Vein endothelial cell (primary cell): Measurements from ENCODE around the gene MPV17. TPM values are rescaled to one million over a fixed set of nuclear protein-coding genes. Genes with fewer than 3 reads are reported as not detected.

ENCODE experiments used
- total RNA-seq: library from RNA; depleted of rRNA; stranded (reverse); fragments of >200 nt; gene quantifications from 2 replicates; pipeline ENCODE4 v1.2.3, GENCODE V29; 2012

Gene MPV17, protein sequence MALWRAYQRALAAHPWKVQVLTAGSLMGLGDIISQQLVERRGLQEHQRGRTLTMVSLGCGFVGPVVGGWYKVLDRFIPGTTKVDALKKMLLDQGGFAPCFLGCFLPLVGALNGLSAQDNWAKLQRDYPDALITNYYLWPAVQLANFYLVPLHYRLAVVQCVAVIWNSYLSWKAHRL
- total RNA-seq = 75.0 and 79.4 TPM in 2 replicates

DNA sequence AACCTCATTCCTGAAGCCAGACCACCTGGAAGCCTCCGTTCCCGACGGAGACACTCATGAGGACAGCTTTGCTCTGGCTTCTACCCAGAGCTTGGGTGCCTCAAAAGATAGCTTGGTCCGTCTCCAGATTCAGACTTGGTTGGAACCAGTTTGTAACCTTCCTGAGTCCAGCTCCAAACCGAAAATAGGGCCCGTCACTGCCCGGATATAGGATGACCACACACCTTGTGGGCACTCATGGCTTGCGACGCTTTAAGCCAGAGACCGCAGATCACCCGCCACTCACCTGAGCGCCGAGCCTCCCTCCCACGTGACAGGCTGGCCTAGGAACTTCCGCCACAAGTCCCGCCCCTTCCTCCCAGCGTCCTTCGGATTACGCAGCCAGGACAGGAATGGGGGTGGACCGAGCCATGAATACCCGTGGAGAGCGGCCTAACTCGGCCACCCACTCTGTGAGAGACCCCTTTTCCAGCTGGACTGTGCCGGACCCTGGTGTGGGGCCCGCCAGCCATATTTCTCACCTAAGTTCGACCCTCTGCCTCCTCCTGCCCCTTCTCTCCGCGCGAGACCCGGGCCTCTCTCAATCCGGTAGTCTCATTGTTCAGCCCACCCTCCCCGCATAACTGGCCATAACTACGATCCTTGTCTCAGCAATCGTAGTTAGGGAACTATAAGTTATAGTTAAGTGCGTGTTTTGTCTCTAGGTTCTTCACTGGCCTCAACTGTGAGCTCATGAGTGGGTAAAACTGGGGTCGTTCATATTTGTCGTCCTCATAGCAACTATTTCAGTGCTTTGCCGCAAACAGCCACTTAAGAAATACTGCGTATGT lies at the start of gene MPV17:
Gene MPV17 (minus strand): TSS at position 332 of the 830 bp plus-strand sequence. CDS start 580 bp downstream, outside the sequence.

DNA sequence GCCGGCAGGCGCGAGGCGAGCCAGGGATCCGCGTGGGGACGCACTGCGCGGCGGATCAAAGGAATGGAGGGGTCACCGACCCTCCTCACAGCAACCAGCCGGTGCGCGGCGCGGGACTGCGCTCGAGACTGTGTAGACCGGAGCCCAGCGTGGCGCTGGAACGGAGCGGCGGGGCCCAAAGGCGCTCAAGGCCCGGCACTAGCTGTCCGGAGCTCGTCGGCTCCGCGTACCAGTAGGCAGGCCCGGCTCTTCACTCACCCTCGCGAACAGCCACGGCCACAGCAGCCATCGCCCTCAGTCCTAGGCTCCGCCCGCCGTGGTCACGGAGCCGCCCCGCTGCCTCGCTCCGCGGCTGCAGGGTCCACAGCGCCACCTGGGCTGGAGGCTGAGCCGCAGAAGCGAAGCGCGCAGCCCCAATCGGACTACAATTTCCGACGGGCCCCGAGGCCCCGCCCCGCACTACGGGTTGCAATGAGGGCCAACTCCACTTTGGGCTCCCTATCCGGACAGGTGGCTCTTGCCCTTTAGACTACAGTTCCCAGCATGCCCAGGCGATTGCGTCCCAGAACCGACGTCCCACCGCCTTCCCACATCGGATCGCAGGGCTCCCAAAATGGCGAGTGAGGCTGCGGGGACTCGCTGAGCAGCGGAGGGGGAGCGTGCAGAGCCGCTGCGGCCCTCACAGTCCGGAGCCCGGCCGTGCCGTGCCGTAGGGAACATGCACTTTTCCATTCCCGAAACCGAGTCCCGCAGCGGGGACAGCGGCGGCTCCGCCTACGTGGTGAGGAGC lies 47.3 kb upstream of the MPV17 start, which contains the start of the genes EIF2B4 and SNX17:
Gene EIF2B4 (minus strand): TSS at position 313 of the 790 bp plus-strand sequence. CDS start 24 bp downstream, at position 289.
Gene SNX17 (plus strand): TSS at position 591 of the 790 bp plus-strand sequence. CDS start 128 bp downstream, at position 719.

DNA sequence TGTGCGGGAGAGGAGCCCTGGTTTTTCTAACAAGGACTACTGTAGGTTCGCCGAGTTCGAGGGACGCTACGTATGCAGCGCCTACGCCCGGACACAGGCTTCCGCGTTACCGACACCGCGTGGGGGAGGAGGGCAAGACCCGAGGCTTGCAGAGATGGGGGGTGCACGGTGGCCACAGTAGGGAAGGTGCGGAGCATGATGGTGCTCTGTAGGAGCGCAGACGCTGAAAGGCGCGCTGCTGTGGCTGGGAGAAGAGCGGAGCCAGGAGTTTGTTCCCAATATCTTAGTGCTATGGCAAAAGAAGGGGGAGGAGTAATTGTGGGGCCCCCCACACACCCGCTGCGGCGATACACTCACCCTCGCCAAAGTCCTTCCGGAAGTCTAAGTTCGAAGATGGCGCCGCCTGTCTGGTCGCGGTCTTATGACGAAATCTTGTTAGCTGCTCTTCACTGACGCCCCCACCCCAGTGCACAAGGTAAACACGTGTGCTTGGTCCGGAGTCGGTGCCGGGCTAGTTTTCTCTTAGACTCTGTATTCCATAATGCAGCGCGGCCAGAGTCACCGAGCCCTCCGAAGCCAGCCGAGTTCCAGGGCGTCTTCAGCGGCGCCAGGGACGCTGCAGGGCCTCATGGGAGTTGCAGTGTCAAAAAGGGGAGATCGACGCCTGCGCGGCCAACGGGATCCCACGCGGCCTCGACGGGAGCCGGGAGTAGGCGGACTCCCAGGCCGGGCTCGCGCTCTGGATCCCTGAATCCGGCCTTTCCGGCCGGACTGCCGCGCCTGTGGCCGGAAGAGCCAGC lies 33.7 kb upstream of the MPV17 start, which contains the start of gene GTF3C2:
Gene GTF3C2 (minus strand): TSS at position 383 of the 800 bp plus-strand sequence. CDS start 13,210 bp downstream, outside the sequence.

DNA sequence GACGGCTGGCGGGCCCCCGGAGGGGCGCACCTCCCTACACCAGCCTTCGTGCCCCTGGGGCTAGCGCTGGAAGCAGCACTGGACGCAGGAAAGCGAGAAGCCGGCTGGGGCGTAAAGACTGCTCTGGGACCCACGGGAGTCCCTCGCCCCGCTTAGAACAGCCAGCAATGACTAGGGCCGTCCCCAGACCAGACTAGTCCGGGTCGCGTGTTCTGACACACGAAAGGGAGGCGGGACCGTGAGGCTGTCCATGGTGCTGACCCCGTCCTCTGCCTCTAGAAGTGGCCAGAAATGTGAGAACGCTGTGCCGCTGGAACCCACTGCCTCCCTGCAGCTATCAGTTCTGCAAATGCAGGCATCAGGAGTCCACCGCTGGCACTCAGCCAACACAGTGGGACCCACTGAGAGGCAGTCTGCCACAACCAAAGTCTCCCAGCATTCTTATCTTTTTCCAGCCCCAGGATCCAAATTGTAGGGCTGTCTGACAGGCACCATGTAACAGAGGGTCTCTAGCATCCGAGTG lies 14.5 kb downstream of the MPV17 start, which contains the start of gene UCN:
Gene UCN (minus strand): TSS at position 87 of the 523 bp plus-strand sequence. CDS start 550 bp downstream, outside the sequence.

DNA sequence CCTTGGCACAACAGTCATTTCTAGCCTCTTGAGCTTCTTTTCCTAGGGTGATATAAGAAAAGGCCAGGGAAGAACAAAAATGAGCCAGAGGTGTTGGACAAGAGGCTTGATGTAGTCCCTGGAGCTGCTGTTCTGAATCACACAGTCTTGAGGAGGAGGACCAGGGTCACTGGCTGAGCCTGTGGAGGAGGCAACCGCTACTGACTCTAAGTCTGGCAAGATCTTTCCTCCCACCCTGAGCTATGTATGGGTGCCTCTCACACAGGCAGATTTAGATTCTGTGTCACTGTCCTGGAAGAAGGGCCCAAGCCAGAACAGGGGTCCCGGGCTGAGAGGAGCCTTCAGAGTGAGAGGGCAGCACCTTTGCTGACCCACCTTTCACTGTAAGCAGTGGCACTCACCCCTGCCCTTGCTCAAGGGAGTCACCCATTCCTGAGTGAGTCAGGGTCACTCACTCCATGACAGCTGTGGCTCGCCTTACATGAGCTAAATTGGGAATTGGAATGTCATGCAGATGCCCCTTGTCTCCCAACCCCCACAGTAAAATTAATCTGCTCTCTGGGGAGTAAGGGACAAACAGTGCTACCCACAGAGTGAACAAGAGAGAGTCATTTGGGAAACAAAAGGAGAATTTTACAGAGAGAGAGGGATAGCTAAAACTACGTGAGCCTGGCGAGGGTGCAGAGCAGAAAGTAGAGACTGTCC lies 40.9 kb downstream of the MPV17 start, which contains the start of gene TRIM54:
Gene TRIM54 (plus strand): TSS at position 575 of the 705 bp plus-strand sequence. CDS start 303 bp downstream, outside the sequence.

DNA sequence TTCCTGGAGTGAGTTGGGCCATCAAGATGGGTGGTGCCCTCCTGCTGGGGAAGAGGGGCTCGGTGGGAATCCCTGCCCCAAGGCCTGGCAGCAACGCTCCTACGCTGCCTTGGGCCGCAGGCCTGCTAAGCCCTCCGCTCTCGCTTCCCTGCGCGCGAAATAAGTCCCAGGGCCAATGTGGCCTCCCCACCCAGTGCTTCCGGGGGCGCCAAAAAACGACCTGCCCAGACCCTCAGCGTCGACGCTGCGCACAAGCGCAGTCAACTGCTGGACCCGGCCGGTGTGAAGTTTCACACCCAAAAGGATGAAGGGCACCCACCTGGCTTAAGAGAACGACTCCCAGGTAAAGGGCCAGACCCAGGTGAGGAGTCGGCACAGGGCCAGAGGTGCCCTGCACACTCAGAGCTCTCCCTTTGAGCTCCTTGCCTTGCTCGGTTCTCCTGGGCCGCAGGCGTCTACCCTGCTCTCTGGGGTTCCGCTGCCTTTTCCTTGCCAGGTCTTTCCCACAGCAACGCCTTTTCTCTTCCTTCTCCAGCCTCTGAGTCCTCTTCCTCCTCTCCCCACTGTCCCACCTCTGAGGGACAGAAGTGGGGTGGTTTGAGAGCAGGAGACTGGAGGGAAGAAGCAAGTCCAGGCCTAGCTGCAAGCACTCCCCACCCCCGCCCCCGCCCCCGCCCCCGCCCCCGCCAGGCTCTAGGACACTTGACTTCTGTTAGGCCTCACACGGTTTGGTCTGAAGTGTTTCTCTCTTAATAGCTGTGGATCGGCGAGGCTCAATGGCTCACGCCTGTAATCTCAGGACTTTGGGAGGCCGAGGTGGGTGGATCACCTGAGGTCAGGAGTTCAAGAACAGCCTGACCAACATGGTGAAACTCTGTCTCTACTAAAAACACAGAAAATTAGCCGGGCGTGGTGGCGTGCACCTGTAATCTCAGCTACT lies 47.4 kb downstream of the MPV17 start, which contains the start of gene DNAJC5G:
Gene DNAJC5G (plus strand): TSS at position 223 of the 940 bp plus-strand sequence. CDS start 1,296 bp downstream, outside the sequence.

DNA sequence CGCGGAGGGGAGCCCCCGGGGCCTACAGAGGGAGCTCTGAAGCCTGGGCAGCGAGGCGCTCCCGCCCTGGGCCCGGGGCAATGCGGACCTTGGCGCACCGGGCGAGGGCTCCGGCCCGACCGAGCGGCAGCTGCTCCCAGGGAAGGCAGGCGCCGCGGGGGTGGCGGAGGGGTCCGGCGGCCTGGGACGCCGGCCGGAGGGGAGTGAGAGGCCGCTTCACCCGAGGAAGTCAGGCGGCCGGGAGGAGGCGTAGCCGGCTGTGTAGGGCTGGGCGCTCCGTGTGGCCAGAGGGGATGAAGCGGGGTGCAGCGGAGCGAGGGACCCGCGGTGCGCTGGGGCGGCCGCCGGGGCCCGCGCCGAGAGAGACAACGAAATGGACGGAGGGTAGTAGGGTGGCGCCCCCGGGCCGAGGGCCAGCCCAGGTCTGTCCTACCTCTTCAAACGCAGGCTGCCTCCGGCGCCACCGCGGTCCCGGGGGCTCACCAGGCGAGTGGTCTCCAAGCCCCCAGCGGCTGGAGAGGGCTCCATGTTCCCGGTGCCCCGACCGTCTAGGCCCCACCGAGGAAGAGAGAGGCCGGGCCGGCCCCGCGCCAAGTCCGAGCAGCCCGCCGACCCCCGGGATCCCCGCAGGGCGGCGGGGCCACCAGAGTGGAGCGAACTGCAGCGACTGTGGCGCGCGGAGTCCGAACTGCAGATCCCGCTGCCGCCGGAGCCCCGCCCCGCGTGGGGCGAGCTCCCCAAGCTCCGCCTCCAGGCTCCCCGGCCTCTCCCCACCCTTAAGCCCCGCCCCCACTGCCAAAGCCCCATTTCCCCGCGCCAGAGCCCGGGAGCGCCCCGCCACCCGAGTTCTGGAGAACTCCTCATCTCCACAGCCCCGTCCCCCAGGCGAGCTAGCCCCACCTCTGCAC lies 60.3 kb downstream of the MPV17 start, which contains the start of gene SLC30A3:
Gene SLC30A3 (minus strand): TSS at position 669 of the 908 bp plus-strand sequence. CDS start 141 bp downstream, at position 528.

Other genes starting within 250 kb of the MPV17 start
- gene EMILIN1, start 244.5 kb downstream of the MPV17 start, total RNA-seq = 1.4 and 2.9 TPM in 2 replicates
- gene KHK, start 236.3 kb downstream of the MPV17 start, total RNA-seq = 0.98 and 2.6 TPM in 2 replicates
- gene CGREF1, start 204.0 kb downstream of the MPV17 start, total RNA-seq = 3.2 and 8.5 TPM in 2 replicates
- gene ABHD1, start 199.3 kb downstream of the MPV17 start, total RNA-seq = under 0.01 TPM in 1 of 2 replicates, not detected in the other
- gene PREB, start 188.5 kb downstream of the MPV17 start, total RNA-seq = 39.0 and 43.1 TPM in 2 replicates
- not detected in 2 replicates for gene PRR30, start 183.7 kb downstream of the MPV17 start, total RNA-seq
- not detected in 2 replicates for gene TCF23, start 174.1 kb downstream of the MPV17 start, total RNA-seq
- gene ATRAID, start 111.1 kb downstream of the MPV17 start, total RNA-seq = 120 and 128 TPM in 2 replicates
- 29.7 and 41.7 TPM in 2 replicates for gene SLC5A6, start 110.8 kb downstream of the MPV17 start, total RNA-seq
- 41.7 and 41.8 TPM in 2 replicates for gene CAD, start 105.7 kb downstream of the MPV17 start, total RNA-seq
- 3.2 and 11.8 TPM in 2 replicates for gene SLC30A3, start 60.0 kb downstream of the MPV17 start, total RNA-seq
- 0.19 and 0.98 TPM in 2 replicates for gene DNAJC5G, start 47.7 kb downstream of the MPV17 start, total RNA-seq
- gene TRIM54, start 40.7 kb downstream of the MPV17 start, total RNA-seq = 0.10 and 0.33 TPM in 2 replicates
- gene UCN, start 14.7 kb downstream of the MPV17 start, total RNA-seq = 0.38 and 1.3 TPM in 2 replicates
- gene GTF3C2, start 33.7 kb upstream of the MPV17 start, total RNA-seq = 52.6 and 53.2 TPM in 2 replicates
- gene EIF2B4, start 47.2 kb upstream of the MPV17 start, total RNA-seq = 28.7 and 32.4 TPM in 2 replicates
- gene SNX17, start 47.5 kb upstream of the MPV17 start, total RNA-seq = 112 and 136 TPM in 2 replicates
- 8.6 and 11.1 TPM in 2 replicates for gene ZNF513, start 57.6 kb upstream of the MPV17 start, total RNA-seq
- 108 and 120 TPM in 2 replicates for gene PPM1G, start 86.5 kb upstream of the MPV17 start, total RNA-seq
- 138 and 167 TPM in 2 replicates for gene NRBP1, start 105.5 kb upstream of the MPV17 start, total RNA-seq
- not detected in 2 replicates for gene KRTCAP3, start 119.3 kb upstream of the MPV17 start, total RNA-seq
- gene IFT172, start 166.6 kb upstream of the MPV17 start, total RNA-seq = 15.0 and 17.0 TPM in 2 replicates
- 30.6 and 36.6 TPM in 2 replicates for gene FNDC4, start 172.1 kb upstream of the MPV17 start, total RNA-seq
- gene GCKR, start 173.7 kb upstream of the MPV17 start, total RNA-seq = 0.98 and 3.2 TPM in 2 replicates